GM19468 (cell line): Measurements from ENCODE around the gene FZD1.
"Not testable (repeated sequence)": the region's sequence is repeated elsewhere in the genome, so short reads cannot be mapped to it uniquely, and the experiment has no call there.

Source experiments
- ATAC-seq: cut with Tn5 transposase; IDR thresholded peaks from one replicate; pipeline ENCODE4 v1.9.1; 2021; ENCODE audit warnings: mild to moderate bottlenecking, moderate library complexity, moderate number of reproducible peaks; ENCODE audit not compliant: unreplicated experiment; ENCODE audit errors: extremely low read depth

FZD1 gene

DNA sequence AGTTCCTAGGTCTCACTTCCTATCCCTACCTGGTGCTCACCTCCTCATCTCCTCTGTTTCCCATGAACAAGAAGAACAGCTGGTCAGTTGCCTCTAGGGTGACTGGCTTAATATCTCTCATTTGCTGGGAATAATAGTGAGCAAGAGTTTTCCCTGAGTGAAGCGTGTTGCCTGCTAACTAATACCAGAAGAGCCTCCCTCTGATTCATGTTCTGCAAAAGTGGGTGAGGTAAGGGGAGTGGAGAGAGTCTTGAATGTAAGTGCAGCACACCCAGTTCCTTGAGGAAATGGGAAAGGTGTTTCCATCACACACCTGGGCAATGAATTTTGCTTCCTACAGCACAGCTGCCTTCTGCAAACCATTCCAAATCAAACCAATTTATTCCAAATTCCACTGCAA lies 29.6 kb downstream of the FZD1 start:
- no peak for ATAC-seq

DNA sequence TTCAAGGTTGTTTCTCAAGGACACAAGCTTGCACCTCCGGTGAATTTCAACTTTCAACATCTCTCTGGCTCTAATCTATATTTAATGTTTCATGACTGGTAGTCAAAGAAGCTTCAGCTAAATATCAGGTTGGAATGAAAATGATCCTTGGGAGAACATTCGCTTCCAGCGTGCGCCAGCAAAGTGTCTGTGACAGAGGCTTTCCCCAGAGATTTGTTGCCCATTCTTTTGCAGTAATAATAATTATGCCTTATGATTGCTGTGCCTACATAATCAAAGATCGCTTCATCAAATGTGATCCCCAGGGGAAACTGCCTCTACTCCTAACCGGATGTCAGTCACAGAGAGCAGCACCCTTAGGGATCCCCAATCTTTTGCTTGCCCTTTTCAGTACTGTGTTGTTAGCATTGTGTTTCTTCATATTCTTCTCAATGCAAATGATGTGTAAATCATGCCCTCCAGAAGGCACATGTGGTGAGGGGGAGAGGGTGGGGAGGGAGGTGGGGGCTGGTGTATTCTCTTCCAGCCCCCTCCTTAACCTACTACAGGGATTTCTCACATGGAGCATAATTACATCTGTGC lies 30.5 kb downstream of the FZD1 start:
- no peak for ATAC-seq

DNA sequence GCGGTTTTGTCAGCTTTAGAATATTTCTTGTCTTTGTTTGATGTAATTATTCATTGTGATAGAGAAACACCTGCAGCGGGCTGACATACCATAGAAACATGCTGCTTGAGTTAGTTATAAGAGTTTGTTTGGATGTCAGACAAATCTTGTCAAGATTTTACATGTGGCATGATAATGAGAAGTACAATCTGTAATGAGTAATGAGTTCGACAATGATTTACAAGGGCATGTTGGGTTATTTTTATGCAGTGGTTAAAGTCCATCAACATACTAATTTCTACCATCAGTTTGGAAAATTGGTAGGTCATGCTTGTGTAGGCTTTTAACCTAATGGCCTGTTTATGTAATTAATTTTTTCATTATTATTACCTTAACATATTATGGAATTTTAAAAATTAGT lies 31.3 kb downstream of the FZD1 start:
- ATAC-seq = no peak

DNA sequence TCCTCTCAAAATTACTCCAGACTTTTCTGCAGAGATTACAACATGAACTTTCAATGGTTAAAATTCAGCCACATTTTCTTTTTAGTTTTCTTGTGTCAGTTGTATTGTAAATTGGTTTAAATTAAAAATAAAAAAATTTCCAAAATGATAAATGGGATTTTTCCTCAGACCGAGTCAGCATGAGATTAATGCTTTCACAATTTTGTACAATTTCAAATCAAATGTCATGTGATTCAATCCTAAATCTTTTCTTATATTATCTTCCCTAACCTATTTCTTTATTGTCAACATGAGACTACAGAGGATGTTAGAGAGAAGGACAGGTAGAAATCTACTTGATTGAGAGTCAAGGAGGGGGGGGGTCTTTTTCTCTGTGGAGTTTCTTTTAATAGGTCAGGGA lies 33.7 kb downstream of the FZD1 start:
- ATAC-seq = no peak

DNA sequence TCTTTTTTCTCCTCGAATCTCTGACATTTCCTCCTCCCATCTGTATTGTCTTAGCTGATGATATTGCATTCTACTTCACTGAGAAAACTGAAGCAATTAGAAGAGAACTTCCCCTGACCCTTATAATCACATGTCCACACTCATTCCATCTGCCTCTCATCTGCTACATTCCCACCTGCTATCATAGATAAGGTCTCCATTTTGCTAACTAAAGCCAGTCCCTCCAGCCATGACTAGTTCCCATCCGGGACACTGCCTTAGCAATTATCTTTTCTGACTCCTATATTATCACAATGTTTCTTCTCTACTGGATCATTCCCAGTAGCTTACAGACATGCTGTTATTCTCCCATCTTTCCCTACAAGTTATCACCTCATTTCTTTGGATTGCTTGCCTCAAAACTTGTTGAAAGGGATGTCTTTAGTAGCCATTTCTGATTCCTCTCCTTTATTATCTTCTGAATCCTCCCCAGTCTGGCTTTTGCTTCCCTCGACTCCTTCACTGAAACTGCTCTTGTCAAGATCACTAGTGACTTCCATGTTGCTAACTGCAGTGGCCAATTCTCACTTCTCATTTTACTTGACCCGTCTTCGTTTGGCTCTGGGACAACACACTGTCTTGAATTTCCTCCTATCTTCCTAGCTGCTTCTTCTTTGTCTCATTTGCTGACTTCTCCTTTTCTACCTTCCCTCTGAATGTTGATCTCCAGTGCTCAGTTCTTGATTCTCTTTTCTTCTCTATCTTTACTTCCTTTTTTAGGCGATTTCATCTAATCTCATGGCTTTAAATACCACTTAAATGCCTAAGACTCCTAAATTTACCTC lies 35.9 kb downstream of the FZD1 start:
- ATAC-seq = no peak

DNA sequence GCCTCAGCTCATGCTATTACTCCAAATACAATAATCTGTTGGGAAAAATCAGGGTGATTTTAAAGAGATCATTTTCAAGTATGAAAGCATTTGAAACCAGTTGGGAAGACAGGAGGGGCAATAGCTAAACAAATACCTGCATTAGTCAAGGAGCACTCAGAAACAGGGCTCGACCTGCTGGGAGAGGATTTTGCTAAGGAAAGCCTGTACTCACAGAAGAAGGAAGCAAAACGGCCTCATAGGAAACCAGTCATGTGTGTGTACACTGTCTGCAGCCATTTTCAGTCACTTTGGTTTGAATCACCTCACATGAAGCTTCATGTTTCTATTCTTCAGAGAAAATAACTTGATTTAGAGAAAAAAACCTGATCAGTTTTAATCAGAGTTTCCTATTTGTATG lies 38.6 kb downstream of the FZD1 start:
- no peak for ATAC-seq

DNA sequence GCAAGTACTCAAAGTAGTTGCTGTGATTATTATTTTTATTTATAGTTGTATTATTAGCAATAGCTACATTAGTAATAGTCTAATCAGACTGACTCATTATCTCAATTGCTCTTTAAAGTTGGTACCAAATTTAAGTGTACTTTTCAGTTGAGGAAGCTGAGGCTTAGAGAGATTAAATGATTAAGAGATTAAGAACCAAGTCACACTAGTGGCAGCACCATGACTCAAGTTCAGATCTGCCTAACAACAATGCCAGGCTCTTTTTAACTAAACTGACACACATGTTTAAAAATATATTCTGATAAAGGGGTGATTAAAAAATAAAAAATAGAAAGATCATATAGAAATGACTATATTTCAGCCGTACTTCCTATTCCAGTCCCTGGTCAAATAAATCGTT lies 42.0 kb downstream of the FZD1 start:
- ATAC-seq = no peak

DNA sequence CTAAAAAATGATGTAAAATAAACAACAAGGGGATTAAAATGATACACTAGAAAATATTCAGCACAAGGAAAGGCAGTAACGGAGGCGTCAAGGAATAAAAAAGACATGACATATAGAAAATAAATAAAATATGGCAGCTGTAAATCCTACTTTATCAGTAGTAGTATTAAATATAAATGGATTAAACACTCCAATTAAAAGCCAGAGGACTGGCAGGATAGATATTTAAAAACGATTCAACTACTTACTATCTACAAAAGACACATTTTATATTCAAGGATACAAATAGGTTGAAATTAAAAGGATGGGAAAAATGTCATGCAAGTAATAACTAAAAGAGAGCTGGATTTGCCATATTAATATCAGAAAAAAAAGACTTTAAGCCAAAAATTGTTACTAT lies 43.2 kb downstream of the FZD1 start:
- no peak for ATAC-seq

DNA sequence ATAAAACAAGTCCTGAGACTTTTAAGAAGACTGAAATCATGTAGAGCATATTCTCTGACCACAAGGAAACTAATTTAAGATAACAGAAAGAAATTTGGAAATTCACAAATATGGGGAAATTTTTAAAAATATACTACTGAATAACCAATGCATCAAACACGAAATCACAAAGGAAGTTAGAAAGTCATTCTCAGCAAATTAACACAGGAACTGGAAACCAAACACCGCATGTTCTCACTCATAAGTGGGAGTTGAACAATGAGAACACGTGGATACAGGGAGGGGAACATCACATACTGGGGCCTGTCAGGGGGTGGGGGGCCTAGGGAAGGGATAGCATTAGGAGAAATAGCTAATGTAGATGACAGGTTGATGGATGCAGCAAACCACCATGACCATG lies 44.0 kb downstream of the FZD1 start:
- not testable (repeated sequence) for ATAC-seq

DNA sequence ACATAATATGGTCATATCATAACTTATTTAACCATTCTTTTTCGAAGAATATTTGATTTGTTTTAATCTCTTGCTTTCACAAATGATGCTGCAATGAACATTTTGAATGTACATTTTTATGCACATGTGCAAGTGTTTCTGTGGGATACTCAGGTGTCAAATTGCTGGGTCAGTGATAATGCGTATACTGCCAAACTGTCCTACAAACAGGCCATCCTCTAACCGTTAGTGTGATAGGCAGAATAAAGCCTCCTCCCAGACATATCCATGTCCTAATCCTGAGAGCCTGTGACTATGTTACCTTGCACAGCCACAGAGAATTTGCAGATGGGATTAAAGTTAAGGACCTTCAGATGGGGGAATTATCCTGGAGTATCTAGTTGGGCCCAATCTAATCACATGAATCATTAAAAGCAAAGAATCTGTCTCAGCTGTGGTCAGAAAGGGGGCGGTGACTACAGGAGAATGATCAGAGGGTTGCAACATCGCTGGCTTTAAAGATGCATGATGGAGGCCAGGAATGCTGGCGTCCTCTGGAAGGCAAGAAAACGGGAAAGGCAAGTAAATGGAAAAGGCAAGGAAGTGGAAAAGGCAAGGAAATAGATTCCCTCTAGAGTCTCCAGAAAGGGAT lies 46.7 kb downstream of the FZD1 start:
- ATAC-seq = no peak

DNA sequence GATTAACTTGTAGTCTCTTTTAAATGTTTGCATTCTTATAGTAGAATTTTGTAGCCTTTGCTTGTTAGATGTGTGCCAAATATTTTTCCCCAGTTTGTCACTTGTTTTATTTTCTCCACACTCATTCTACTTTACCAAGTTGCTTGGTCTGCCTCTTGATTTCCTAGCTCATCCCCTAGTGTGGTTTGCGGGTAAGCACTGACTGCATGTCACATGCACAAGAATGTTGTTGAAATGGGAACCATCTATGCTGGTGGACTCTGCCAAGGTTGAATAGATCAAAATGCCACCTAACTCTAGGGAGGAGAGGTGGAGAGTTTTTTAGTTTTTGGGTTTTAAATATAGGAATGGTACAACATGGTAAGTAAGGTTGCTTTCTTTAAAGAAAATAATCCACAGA lies 47.6 kb downstream of the FZD1 start:
- ATAC-seq = no peak

DNA sequence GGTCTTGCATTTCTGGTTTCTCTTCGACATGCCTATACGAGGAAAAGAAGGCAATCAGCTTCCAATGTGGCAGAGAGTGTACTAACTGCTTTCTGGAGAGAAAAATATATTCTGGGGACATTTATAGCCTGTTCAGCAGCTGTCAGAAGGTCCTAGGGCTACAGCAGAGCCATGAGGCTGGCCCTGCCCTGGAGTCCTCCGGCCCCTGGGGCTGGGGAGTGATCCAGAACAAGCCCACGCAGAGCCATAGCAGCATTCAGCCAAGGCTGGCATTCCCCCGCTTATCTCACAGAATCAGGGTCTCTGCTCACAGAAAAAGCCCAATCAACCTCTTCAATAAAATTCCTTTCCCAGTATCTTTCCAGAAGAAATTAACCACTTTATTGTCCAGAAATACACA lies 48.9 kb downstream of the FZD1 start:
- no peak for ATAC-seq

DNA sequence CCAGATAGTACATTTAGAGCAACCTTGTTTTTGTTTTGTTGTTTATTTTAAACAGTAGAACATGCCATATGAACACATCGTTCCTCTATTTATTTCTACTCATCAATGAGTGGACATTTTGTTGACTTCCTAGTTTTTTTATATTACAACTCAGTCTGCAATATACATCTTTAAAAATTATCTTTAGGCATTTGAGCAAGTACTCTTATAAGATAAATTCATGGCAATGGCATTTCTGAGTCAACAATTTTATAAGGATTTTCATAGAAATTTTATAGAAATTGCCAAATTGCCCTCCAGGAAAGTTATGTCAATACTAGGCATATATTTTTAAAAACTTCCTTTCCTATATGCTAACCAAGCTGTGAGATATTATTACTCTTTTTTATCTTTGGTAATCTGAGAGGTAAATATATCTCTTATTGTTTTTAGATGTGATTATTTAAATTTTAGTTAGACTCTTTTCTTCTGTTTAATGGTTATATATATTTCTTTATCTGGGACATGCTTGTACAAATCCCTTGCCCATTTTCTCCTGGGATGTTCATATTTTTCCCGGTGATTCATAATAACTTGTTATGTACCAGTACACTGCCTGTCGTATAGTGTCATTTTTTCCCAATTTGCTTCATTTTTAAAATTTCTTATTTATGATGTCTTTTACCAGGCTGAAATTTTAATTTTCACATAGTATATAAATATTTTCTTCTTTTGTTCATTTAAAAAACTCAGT lies 50.5 kb downstream of the FZD1 start:
- ATAC-seq = no peak

DNA sequence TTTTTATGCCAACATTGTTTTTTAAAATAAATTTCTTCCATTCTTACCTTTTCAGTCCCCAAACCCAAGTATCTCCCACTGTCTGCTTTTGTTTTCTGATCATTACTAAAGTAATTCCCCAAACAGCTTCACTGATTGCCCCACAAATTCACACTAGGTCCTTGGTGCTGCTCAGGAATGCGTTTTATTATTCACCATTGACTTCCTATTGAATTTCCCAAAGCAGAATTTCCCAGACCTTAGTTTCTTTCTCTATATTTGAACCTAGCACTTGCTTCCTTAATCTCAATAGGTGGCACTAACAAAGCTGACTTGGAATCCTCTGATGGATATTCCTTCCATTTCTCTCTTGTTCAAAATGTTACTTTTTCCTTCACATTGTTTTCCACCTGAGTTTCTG lies 52.2 kb downstream of the FZD1 start:
- no peak for ATAC-seq

DNA sequence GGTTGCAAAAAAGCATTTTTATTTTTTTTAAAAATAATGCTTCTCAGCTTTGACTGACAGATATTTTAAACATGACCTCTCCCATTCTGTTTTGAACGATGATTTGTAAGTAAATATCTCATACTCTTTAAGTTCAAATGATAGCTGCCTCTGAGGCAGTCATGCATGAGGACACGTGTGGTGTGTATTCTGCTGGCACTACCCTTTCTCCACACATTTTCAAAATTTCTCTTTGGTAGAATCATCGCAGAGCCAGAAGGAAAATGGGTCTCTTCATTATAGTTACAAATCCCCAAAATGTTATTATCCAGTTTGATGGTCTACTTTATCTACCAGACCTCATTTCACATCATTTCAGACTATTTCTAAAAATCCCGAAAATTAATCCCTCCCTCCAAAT lies 55.1 kb downstream of the FZD1 start:
- no peak for ATAC-seq

DNA sequence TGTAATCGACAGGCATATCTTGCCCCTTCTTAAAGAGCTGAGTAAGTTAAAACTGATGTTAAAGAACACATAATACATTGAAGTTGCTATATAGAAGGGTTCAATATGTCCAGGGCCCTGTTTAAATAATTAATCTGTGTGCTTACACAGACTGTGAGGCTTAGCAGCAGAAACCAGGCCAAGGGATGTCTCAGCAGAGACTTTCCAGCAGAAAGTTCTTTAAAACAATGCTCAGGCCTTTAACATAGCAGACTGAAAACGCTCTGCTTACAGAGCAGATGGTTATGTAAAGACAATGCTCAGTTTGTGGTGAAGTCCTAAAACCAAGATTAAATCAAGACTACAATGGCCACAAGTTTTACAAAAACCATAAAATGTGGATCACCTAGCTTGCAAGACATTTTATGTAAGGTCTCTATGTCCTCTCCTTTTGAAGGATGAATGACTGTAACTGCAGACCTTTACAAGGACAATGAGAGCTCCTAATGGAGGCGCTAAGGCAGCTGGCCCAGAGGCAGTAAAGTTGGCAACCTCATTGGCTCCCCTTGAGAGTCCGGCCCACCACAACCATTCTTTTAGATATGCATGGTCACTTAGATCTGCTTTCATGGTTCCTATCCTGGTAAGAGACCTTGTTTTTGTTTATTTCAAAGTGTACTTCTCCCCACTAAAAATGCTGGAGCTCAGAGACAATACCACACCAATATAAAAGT lies 56.3 kb downstream of the FZD1 start:
- no peak for ATAC-seq
